ENCODE results near the gene SPIN1. TPM values are rescaled to one million over a fixed set of nuclear protein-coding genes. Genes with fewer than 3 reads are reported as not detected.

Gene SPIN1
- total and polyA plus RNA-seq, 7 donors: 2.5 to 17.2 (median 7.9) TPM

GRCh38 chr9:88514247-88514646, 126.0 kb downstream of the SPIN1 start:
- no peak for ATAC-seq
- Histone ChIP-seq H3K27me3 (ENCODE audit: insufficient read depth in 3 of 3, low read length in 2 of 3) (no peaks in the 10 kb centered on the region), H3K27ac (no peak overlapping the region), H3K4me1 (no peaks in the 10 kb centered on the region), H3K36me3 (ENCODE audit: insufficient read depth in 1 of 2, low read depth in 1 of 2) (no peaks in the 10 kb centered on the region), H3K4me3 (no peak overlapping the region), H3K9me3 (no peaks in the 10 kb centered on the region)
- no peak for TF ChIP-seq CTCF (IDR thresholded peaks at IDR 0.05)
- 92 to 94% (median 94%) methylated on average over 6 of the region's 6 CpGs for WGBS, 3 donors
- no peak for DNase-seq
- intact Hi-C loops (cut with DNase I): no loop called here

GRCh38 chr9:88521308-88521707, 133.1 kb downstream of the SPIN1 start:
- H3K4me1 ChIP-seq: no peaks in the 10 kb centered on the region
- ATAC-seq (no peak), DNase-seq (no peak)
- no peaks in the 10 kb centered on the region for H3K9me3 ChIP-seq
- TF ChIP-seq CTCF (IDR thresholded peaks at IDR 0.05): no peak
- H3K27me3 ChIP-seq (ENCODE audit: insufficient read depth in 3 of 3, low read length in 2 of 3): no peaks in the 10 kb centered on the region
- no peak overlapping the region for H3K4me3 ChIP-seq
- 31 to 40% (median 39%) methylated on average over 4 of the region's 4 CpGs for WGBS, 3 donors
- no peaks in the 10 kb centered on the region for H3K36me3 ChIP-seq (ENCODE audit: insufficient read depth in 1 of 2, low read depth in 1 of 2)
- intact Hi-C loops (cut with DNase I): no loop called here
- no peak overlapping the region for H3K27ac ChIP-seq

- no peaks in the 10 kb centered on the region for H3K4me1 ChIP-seq
- DNase-seq: no peak
- WGBS, 3 donors: 86 to 95% (median 92%) methylated on average over 4 of the region's 4 CpGs
- no peaks in the 10 kb centered on the region for H3K9me3 ChIP-seq
- no peaks in the 10 kb centered on the region for H3K36me3 ChIP-seq (ENCODE audit: insufficient read depth in 1 of 2, low read depth in 1 of 2)
- ATAC-seq: no peak
- TF ChIP-seq CTCF (IDR thresholded peaks at IDR 0.05): no peak
- no peak overlapping the region for H3K4me3 ChIP-seq
- no peaks in the 10 kb centered on the region for H3K27me3 ChIP-seq (ENCODE audit: insufficient read depth in 3 of 3, low read length in 2 of 3)
- intact Hi-C loops (cut with DNase I): no loop called here
- H3K27ac ChIP-seq: no peak overlapping the region
Measured at GRCh38 chr9:88522360-88522759, 134.1 kb downstream of the SPIN1 start.

GRCh38 chr9:88523056-88523455, 134.8 kb downstream of the SPIN1 start:
- ATAC-seq (no peak), DNase-seq (no peak)
- 84 to 89% (median 84%) methylated on average over 3 of the region's 3 CpGs for WGBS, 3 donors
- H3K36me3 ChIP-seq (ENCODE audit: insufficient read depth in 1 of 2, low read depth in 1 of 2): no peaks in the 10 kb centered on the region
- H3K27ac ChIP-seq: no peak overlapping the region
- intact Hi-C loops (cut with DNase I): no loop called here
- no peak for TF ChIP-seq CTCF (IDR thresholded peaks at IDR 0.05)
- H3K9me3 ChIP-seq: no peaks in the 10 kb centered on the region
- no peaks in the 10 kb centered on the region for H3K4me1 ChIP-seq
- H3K27me3 ChIP-seq (ENCODE audit: insufficient read depth in 3 of 3, low read length in 2 of 3): no peaks in the 10 kb centered on the region
- H3K4me3 ChIP-seq: no peak overlapping the region

GRCh38 chr9:88524911-88525310, 136.7 kb downstream of the SPIN1 start:
- no peak for ATAC-seq
- no peak for TF ChIP-seq CTCF (IDR thresholded peaks at IDR 0.05)
- Histone ChIP-seq H3K36me3 (ENCODE audit: insufficient read depth in 1 of 2, low read depth in 1 of 2) (no peaks in the 10 kb centered on the region), H3K27ac (no peak overlapping the region), H3K4me3 (no peak overlapping the region), H3K4me1 (no peaks in the 10 kb centered on the region), H3K9me3 (no peaks in the 10 kb centered on the region), H3K27me3 (ENCODE audit: insufficient read depth in 3 of 3, low read length in 2 of 3) (peaks cover 0 to 3% (median 0%) of the 10 kb centered on the region in 3 donors)
- DNase-seq: no peak
- 85 to 90% (median 86%) methylated on average over 8 of the region's 8 CpGs for WGBS, 3 donors
- intact Hi-C loops (cut with DNase I): no loop called here

Data from psoas muscle (tissue), 8 donors.